NCI-H2227 (cell line): Measurements from ENCODE around the gene COL8A1.

ENCODE experiments used
- DNase-seq: peaks from one replicate; lab custom pipeline; 2025; ENCODE audit not compliant: unreplicated experiment; lab: John Stamatoyannopoulos, UW

Gene COL8A1

DNA sequence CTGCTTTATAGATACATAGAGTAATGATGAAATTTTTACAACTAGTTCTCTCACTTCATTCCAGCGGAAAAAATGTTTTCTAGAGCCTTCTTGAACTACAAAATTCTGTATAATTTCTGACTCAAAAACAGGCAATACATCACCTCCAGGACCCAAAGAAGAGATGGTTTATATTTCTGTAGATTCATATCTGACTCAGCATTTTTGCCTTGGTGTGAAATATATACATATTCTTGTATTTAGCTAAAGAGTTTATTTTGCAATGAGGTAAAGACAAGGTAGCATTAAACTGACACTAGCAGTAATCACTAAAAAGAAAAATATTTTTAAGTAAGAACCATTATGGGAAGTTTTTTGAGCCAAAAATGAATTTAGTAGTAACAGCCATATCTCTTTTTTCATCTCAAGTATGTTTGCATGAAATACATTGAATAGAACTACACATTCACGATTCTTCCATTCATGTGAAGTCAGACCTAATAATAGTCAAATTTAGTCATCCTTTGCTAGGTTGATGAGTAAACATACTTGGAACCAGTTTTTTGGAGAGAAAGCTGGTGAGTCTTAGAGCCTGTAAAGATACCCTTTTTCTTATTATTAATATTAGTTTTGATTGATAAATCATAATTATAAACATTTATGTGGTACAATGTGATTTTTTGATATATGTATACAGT lies 31.6 kb downstream of the COL8A1 start:
- no peak for DNase-seq

- no peak for DNase-seq
Observed at GRCh38 chr3:99670556-99670950, 32.2 kb downstream of the COL8A1 start.

DNA sequence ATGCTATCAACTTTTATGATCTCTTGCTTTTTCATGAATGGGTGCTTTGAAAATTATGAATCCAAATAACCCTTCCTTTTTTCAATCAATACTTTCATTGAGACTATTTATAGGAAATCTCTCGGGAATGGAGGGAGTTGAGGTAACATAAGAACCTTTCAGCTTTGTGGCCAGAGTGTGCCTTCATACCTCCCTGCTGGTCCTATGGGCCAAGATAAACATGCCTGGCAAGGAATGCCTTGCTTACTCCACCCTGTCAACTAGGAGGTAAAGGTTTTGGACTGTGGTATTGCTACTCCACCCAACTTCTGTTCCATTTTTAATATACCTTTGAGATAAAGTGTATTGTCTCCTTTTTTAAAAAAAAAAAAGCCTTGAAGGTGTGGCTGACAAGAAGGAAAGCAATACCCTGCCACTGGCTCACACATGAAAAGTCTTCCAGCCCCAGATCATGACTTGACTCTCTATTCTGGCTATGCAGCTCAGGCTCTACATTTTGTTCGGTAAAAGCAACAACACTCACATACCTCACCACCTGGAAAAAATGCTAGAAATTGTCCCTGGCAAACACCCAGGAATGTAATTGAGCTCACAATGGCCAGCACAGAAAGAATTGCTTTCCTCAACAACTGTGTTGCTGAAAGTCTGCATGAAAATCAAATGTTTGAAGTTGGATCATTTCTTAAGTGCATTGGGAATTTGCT lies 35.8 kb downstream of the COL8A1 start:
- no peak for DNase-seq

GRCh38 chr3:99678023-99678422 lies 39.6 kb downstream of the COL8A1 start:
- no peak for DNase-seq

- DNase-seq, result no peak
Observed at GRCh38 chr3:99678896-99679295, 40.5 kb downstream of the COL8A1 start.

GRCh38 chr3:99681512-99681911 lies 43.1 kb downstream of the COL8A1 start:
- no peak for DNase-seq

- DNase-seq, result no peak
Observed at GRCh38 chr3:99681976-99682375, 43.6 kb downstream of the COL8A1 start.

DNA sequence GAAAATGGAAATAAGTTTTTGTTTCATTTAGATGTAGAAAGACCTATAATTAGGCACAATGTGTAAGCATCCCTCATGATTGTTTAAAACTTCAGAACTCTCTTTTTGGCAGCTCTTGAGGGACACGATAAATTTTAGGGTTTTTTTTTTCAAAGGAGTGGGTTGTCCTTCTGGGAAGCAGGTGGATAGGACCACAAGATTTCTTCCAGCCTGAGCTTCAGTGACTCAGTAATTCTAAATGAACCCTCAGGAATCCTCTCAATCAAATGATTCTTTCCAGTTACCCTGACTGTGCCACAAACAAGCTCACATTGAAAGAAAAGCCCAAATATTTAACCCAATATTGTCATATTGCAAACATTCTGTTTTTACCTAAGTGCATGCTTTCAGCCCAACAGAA lies 45.1 kb downstream of the COL8A1 start:
- DNase-seq, result no peak

- no peak for DNase-seq
Observed at GRCh38 chr3:99683876-99684275, 45.5 kb downstream of the COL8A1 start.

DNA sequence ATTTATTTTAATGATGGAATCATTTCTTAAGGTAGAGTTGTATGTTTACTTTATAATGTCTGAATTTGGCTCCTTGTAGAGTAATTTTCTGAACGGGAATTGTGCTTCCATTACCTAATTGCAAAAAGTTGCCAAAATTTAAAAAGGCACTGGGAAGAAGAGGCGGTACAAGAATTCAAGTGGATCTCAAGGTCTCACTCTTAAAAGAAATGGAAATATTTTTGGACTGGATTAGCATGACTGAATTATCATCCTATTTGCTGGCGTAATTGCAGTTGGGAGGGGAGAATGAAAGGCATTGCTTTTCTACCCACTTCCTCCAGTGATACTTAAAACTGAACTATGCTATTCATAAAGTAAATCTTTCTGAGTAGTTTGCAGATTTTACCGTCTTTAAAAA lies 46.2 kb downstream of the COL8A1 start:
- DNase-seq, result no peak

GRCh38 chr3:99686469-99686868 lies 48.1 kb downstream of the COL8A1 start:
- no peak for DNase-seq

- peak; percentile 4 for DNase-seq
Observed at GRCh38 chr3:99686955-99687612, 48.7 kb downstream of the COL8A1 start.

DNA sequence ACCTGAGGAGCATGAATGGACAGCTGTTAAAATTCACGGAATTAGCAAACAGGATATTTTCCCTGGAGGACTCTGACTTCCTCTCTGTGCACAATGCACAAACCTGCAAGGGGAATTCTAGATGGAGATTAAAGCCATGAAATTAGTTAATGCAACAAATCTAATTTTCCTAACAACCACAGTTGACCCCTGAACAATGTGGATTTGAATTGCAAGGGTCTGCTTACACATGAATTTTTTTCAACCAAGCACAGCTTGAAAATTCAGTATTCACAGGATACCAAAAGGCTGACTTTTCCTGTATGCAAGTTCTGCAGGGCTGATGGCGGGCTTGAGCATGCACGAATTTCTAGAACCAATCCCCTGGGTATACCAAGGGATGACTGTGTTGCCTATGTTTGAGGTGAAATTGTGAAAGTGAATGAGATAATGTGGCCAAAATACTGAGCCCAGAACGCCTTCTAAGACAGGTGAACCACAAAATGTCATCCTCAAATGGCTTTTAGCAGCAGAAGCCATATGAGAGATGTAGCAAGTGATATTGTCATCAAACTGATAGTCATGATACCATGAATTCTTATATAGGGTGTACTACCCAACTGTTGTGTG lies 52.5 kb downstream of the COL8A1 start:
- DNase-seq, result no peak

DNA sequence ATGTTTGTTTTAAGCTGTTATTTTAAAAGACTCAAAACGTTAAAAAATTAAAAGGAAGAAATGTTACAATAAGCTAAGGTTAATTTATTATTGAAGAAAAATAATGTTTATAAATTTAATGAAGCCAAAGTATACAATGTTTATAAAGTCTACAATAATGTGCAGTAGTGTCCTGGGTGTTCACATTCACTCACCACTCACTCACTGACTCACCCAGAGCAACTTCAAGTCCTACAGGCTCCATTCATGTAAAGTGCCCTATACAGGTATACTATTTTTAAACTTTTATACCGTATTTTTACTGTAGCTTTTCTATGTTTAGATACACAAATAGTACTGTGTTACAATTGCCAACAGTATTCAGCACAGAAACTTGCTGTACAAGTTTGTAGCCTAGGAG lies 55.2 kb downstream of the COL8A1 start:
- DNase-seq, result no peak

GRCh38 chr3:99696497-99696896 lies 58.1 kb downstream of the COL8A1 start:
- no peak for DNase-seq

DNA sequence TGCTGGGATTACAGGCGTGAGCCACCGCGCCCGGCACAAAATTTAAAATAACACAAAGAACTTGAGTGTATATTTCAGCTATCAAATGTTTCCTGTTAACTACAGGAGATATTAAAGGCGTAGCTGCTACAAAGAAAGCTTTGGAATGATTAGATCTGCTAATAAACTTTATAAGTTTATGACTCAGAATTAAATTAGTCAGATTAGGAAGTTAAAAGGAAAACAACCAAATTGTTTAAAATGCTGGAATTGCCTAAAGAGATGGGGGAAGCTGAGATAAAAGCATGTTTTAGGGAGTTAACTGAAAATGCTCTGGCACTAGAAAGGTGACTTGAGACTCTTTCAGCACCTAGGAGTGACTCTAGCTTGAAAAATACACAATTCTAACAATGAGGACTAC lies 58.9 kb downstream of the COL8A1 start:
- DNase-seq, result no peak

GRCh38 chr3:99698932-99699331 lies 60.5 kb downstream of the COL8A1 start:
- no peak for DNase-seq

- DNase-seq, result no peak
Observed at GRCh38 chr3:99699841-99700240, 61.4 kb downstream of the COL8A1 start.

DNA sequence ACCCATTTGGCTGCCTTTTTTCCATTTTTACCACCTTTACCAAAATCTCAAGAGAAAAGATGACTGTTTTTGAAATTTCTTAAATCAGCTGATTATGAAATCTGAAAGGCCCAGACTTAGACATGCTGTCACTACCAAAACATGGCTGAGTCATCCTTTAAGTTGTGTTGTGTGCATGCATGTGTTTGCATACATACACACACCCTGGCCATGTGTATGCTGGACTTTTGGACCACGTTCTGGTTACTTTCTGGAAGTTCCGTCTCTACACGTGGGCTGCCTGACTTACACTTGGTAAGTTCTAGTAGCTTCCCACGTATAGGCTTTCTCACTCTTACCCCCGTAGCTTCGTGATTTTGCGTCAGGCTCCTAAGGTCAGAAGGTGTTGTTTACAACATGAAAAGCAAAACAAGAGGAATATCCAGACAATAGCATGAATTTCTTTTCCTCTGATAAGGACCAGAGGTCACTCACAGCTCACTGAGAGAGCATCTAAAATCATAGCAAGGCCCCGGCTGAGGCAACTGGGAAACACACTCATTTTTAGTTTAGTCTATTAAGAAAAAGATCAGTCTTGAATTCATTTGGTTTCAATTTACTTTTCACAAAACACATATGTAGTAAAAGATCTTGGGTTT lies 62.4 kb downstream of the COL8A1 start:
- DNase-seq, result no peak

GRCh38 chr3:99702953-99703943 lies 64.9 kb downstream of the COL8A1 start:
- DNase-seq, result no peak
